ENCODE results near the gene ROR2.
"Not testable (repeated sequence)": the region's sequence is repeated elsewhere in the genome, so short reads cannot be mapped to it uniquely, and the experiment has no call there.

Gene ROR2

GRCh38 chr9:91793371-91793770, 156.7 kb downstream of the ROR2 start:
- FAIRE-seq = not testable (repeated sequence)

- no peak for FAIRE-seq
These were observed 159.1 kb downstream of the ROR2 start for GRCh38 chr9:91790917-91791316.

GRCh38 chr9:91789941-91790340, 160.1 kb downstream of the ROR2 start:
- FAIRE-seq = no peak

- FAIRE-seq = no peak
These were observed 162.1 kb downstream of the ROR2 start for GRCh38 chr9:91787931-91788330.

- no peak for FAIRE-seq
These were observed 163.7 kb downstream of the ROR2 start for GRCh38 chr9:91786132-91786896.

- FAIRE-seq = no peak
These were observed 164.6 kb downstream of the ROR2 start for GRCh38 chr9:91785447-91785842.

- FAIRE-seq = no peak
These were observed 165.2 kb downstream of the ROR2 start for GRCh38 chr9:91784673-91785446.

GRCh38 chr9:91783876-91784672, 166.0 kb downstream of the ROR2 start:
- no peak for FAIRE-seq

GRCh38 chr9:91783411-91783810, 166.6 kb downstream of the ROR2 start:
- no peak for FAIRE-seq

- no peak for FAIRE-seq
These were observed 167.3 kb downstream of the ROR2 start for GRCh38 chr9:91782708-91783214.

- no peak for FAIRE-seq
These were observed 168.1 kb downstream of the ROR2 start for GRCh38 chr9:91781906-91782305.

GRCh38 chr9:91781116-91781515, 168.9 kb downstream of the ROR2 start:
- FAIRE-seq = no peak

- FAIRE-seq = no peak
These were observed 172.0 kb downstream of the ROR2 start for GRCh38 chr9:91778031-91778430.

- FAIRE-seq = no peak
These were observed 172.7 kb downstream of the ROR2 start for GRCh38 chr9:91777292-91777830.

GRCh38 chr9:91776409-91777291, 173.4 kb downstream of the ROR2 start:
- no peak for FAIRE-seq

GRCh38 chr9:91775708-91776028, 174.4 kb downstream of the ROR2 start:
- FAIRE-seq = no peak

GRCh38 chr9:91775011-91775707, 174.9 kb downstream of the ROR2 start:
- no peak for FAIRE-seq

- FAIRE-seq = no peak
These were observed 176.9 kb downstream of the ROR2 start for GRCh38 chr9:91773156-91773555.

GRCh38 chr9:91771864-91772263, 178.2 kb downstream of the ROR2 start:
- no peak for FAIRE-seq

GRCh38 chr9:91771027-91771426, 179.0 kb downstream of the ROR2 start:
- FAIRE-seq = no peak

- FAIRE-seq = no peak
These were observed 179.8 kb downstream of the ROR2 start for GRCh38 chr9:91770229-91770628.
